ENCODE measurements around the gene FTCD. TPM values are rescaled to one million over a fixed set of nuclear protein-coding genes. Genes with fewer than 3 reads are reported as not detected.

The FTCD gene
- total RNA-seq, 1 donor from 2014 or later = 0.69 TPM

DNA sequence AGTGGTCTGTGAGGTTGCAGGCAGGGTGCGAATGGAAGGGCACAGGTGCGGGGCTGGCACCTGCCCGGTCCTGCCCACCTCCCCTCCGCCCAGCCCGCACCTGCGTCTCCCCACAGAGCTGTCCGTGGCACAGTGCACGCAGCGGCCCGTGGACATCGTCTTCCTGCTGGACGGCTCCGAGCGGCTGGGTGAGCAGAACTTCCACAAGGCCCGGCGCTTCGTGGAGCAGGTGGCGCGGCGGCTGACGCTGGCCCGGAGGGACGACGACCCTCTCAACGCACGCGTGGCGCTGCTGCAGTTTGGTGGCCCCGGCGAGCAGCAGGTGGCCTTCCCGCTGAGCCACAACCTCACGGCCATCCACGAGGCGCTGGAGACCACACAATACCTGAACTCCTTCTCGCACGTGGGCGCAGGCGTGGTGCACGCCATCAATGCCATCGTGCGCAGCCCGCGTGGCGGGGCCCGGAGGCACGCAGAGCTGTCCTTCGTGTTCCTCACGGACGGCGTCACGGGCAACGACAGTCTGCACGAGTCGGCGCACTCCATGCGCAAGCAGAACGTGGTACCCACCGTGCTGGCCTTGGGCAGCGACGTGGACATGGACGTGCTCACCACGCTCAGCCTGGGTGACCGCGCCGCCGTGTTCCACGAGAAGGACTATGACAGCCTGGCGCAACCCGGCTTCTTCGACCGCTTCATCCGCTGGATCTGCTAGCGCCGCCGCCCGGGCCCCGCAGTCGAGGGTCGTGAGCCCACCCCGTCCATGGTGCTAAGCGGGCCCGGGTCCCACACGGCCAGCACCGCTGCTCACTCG, 23.3 kb downstream of the FTCD start:
- Mint-ChIP-seq H3K27me3 (no peaks in the 10 kb centered on the region), H3K27ac (no peak overlapping the region), H3K9me3 (no peaks in the 10 kb centered on the region), H3K4me1 (no peaks in the 10 kb centered on the region), H3K36me3 (ENCODE audit: low read depth) (no peaks in the 10 kb centered on the region), H3K4me3 (no peak overlapping the region)
- TF ChIP-seq, protein P1, sequence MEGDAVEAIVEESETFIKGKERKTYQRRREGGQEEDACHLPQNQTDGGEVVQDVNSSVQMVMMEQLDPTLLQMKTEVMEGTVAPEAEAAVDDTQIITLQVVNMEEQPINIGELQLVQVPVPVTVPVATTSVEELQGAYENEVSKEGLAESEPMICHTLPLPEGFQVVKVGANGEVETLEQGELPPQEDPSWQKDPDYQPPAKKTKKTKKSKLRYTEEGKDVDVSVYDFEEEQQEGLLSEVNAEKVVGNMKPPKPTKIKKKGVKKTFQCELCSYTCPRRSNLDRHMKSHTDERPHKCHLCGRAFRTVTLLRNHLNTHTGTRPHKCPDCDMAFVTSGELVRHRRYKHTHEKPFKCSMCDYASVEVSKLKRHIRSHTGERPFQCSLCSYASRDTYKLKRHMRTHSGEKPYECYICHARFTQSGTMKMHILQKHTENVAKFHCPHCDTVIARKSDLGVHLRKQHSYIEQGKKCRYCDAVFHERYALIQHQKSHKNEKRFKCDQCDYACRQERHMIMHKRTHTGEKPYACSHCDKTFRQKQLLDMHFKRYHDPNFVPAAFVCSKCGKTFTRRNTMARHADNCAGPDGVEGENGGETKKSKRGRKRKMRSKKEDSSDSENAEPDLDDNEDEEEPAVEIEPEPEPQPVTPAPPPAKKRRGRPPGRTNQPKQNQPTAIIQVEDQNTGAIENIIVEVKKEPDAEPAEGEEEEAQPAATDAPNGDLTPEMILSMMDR (IDR thresholded peaks at IDR 0.05) = no peak
- intact Hi-C loops (cut with micrococcal nuclease) = no loop called here
- no peak for DNase-seq
- CTCF ChIA-PET = no interaction called here
- ATAC-seq (ENCODE audit: low read depth) = no peak
- POLR2A ChIA-PET = no interaction called here

DNA sequence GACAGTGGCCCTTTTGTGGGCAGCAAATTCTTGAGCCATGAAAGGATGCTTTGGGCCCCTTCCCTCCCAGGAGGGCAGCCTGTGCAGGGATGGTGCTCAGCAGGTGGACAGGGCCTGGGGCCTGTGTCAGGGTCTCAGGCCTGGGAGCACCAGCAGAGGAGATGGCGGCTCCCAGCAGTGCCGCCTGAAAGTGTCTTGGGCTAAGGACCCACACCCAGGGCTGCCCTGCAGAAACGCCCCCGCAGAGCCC, 23.9 kb downstream of the FTCD start:
- no peak for ATAC-seq (ENCODE audit: low read depth)
- H3K4me3 Mint-ChIP-seq = no peak overlapping the region
- ChIA-PET POLR2A (no interaction called here), CTCF (no interaction called here)
- no peaks in the 10 kb centered on the region for H3K36me3 Mint-ChIP-seq (ENCODE audit: low read depth)
- DNase-seq = no peak
- no peaks in the 10 kb centered on the region for H3K9me3 Mint-ChIP-seq
- intact Hi-C loops (cut with micrococcal nuclease) = no loop called here
- no peak overlapping the region for H3K27ac Mint-ChIP-seq
- no peaks in the 10 kb centered on the region for H3K4me1 Mint-ChIP-seq
- TF ChIP-seq, protein P1 (IDR thresholded peaks at IDR 0.05) = no peak
- H3K27me3 Mint-ChIP-seq = no peaks in the 10 kb centered on the region

DNA sequence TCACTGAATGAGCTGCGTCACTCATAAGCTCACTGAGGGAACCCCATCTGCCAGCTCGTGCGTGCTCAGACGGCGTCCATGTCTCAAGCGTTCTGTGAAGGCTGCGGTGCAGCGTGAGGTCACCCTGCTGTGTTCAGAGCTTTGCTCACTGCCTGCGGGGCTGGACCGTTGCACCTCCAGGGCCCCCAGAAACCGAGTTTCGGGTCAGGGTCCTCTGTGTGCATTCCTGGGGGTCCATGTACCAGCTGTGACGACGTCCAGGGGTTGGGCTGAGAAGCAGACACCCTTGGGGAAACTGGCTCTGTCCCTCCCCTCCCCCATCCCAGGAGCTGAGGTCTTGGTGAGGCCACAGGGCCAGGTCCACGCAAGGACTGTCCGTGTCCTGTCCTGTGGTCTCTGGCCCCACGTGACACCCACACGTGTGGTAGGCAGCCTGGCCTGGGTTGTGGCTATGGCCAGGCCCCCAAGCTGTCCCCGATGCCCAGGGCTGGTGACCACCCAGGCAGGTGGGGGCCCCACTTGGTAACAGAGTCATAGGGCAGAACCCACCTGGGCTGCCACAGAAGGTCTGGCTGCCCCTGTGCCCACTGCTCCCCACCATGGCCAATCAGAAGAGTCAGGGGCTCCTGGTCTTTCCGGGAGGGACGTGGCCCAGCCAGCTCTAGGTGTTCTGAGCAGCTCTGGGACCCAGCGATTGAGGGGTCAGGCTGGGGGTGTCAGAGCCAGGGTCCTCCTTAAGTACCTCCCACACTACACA, 24.4 kb downstream of the FTCD start:
- Mint-ChIP-seq H3K27ac (no peak overlapping the region), H3K9me3 (no peaks in the 10 kb centered on the region), H3K4me3 (no peak overlapping the region), H3K4me1 (no peaks in the 10 kb centered on the region), H3K36me3 (ENCODE audit: low read depth) (no peaks in the 10 kb centered on the region), H3K27me3 (no peaks in the 10 kb centered on the region)
- CTCF ChIA-PET = no interaction called here
- POLR2A ChIA-PET = no interaction called here
- DNase-seq (no peak), ATAC-seq (ENCODE audit: low read depth) (no peak)
- TF ChIP-seq, protein P1 (IDR thresholded peaks at IDR 0.05) = no peak
- intact Hi-C loops (cut with micrococcal nuclease) = no loop called here

DNA sequence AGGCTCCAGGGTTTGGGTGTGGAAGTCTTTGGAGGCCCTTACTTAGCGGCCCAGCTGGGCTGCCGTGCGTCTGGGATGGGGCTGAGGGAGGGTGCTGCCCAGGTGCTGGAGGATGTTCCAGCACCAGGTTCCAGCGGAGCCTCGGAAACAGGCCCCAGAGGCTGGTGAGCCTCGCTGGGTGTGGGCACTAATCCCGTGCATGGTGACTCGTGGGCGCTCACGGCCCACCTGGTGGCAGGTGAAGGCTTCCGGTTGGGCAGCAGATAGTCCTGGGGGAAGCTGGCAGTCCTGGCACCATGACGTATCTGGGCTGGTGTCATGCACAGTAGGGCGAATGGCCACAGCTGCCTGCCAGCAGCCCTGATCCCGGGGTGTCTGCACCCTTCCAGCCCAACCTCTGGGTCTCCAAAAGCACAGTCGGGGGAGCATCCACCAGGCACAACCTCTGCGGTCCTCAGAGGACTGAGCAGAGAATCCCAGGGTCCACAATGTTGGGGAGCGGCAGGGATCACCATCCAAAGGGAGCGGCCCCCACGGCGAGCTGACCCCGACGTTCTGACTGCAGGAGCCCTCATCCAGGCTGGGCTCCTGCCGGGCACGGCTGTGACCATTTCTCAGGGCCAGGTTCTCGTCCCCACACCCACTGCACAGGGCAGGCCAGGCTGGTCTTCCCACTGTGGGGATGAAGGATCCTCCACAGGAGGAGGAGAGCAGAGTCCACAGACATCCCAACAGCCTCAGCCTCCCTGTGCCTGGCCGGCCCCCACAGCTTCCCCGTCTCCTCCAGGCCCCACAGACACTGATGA, 25.3 kb downstream of the FTCD start:
- POLR2A ChIA-PET = no interaction called here
- Mint-ChIP-seq H3K4me1 (no peaks in the 10 kb centered on the region), H3K4me3 (no peak overlapping the region), H3K27ac (no peak overlapping the region), H3K9me3 (no peaks in the 10 kb centered on the region), H3K36me3 (ENCODE audit: low read depth) (no peaks in the 10 kb centered on the region), H3K27me3 (no peaks in the 10 kb centered on the region)
- intact Hi-C loops (cut with micrococcal nuclease) = no loop called here
- CTCF ChIA-PET = no interaction called here
- TF ChIP-seq, protein P1 (IDR thresholded peaks at IDR 0.05) = no peak
- ATAC-seq (ENCODE audit: low read depth) (no peak), DNase-seq (no peak)

DNA sequence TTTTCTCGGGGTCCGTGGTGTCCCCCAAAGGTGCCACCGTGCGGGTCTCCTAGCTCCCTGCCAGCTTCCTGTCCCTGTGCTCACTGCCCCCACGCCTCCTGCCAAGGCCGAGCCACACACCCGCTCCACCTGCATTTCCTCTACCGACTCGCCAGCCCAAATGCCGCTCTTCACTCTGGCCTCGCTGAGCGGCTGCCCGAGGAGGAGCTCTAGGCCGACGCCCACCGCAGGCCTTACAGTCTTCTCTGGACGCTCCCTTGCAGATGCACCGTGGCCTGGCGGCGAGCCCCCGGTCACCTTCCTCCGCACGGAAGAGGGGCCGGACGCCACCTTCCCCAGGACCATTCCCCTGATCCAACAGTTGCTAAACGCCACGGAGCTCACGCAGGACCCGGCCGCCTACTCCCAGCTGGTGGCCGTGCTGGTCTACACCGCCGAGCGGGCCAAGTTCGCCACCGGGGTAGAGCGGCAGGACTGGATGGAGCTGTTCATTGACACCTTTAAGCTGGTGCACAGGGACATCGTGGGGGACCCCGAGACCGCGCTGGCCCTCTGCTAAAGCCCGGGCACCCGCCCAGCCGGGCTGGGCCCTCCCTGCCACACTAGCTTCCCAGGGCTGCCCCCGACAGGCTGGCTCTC, 26.3 kb downstream of the FTCD start:
- ChIA-PET CTCF (no interaction called here), POLR2A (no interaction called here)
- H3K36me3 Mint-ChIP-seq (ENCODE audit: low read depth) = no peaks in the 10 kb centered on the region
- no peak for DNase-seq
- H3K27me3 Mint-ChIP-seq = no peaks in the 10 kb centered on the region
- TF ChIP-seq, protein P1 (IDR thresholded peaks at IDR 0.05) = no peak
- H3K27ac Mint-ChIP-seq = no peak overlapping the region
- no peaks in the 10 kb centered on the region for H3K4me1 Mint-ChIP-seq
- ATAC-seq (ENCODE audit: low read depth) = no peak
- no peak overlapping the region for H3K4me3 Mint-ChIP-seq
- intact Hi-C loops (cut with micrococcal nuclease) = no loop called here
- no peaks in the 10 kb centered on the region for H3K9me3 Mint-ChIP-seq

Measured in activated B cell treated with CpG ODN at 0.5 μM for 24 hours (primary cell).